Neuron (in vitro differentiated cells): ENCODE measurements around the gene HAPLN2.

ENCODE experiments used
- H2AFZ ChIP-seq: one replicate; pipeline ENCODE4 v1.6.1; 2013; ENCODE audit warnings: low read depth, mild to moderate bottlenecking, inconsistent platforms, low read length, moderate library complexity
- H3K27me3 ChIP-seq: one replicate; pipeline ENCODE4 v1.6.1; 2013; ENCODE audit warnings: low read length; ENCODE audit not compliant: insufficient read depth
- H3K36me3 ChIP-seq: one replicate; pipeline ENCODE4 v1.6.1; 2013; ENCODE audit warnings: low read length; ENCODE audit not compliant: insufficient read depth
- H3K4me1 ChIP-seq: one replicate; pipeline ENCODE4 v1.6.1; 2013; ENCODE audit warnings: low read length; ENCODE audit not compliant: insufficient read depth
- H3K4me3 ChIP-seq: 2 replicates; pipeline ENCODE4 v1.5.1; 2013; ENCODE audit warnings: mild to moderate bottlenecking, low read length, moderate library complexity
- H3K9me3 ChIP-seq: one replicate; pipeline ENCODE4 v1.6.1; 2013; ENCODE audit warnings: low read length

Gene HAPLN2

GRCh38 chr1:156667968-156668709 is 48.9 kb downstream of the HAPLN2 start:
- Histone ChIP-seq H3K4me1 (peaks cover 82% of the 10 kb centered on the region), H3K36me3 (peaks cover 23% of the 10 kb centered on the region), H3K4me3 (no peak overlapping the region), H3K9me3 (no peaks in the 10 kb centered on the region), H2AFZ (no peak overlapping the region), H3K27me3 (no peaks in the 10 kb centered on the region)

- H3K27me3 ChIP-seq: no peaks in the 10 kb centered on the region
- peaks cover 26% of the 10 kb centered on the region for H3K36me3 ChIP-seq
- H3K4me3 ChIP-seq: no peak overlapping the region
- H3K9me3 ChIP-seq: no peaks in the 10 kb centered on the region
- no peak overlapping the region for H2AFZ ChIP-seq
- H3K4me1 ChIP-seq: peaks cover 79% of the 10 kb centered on the region
Observed at GRCh38 chr1:156668801-156669637, 49.8 kb downstream of the HAPLN2 start.

GRCh38 chr1:156669794-156670193 is 50.6 kb downstream of the HAPLN2 start:
- no peak overlapping the region for H3K4me3 ChIP-seq
- no peaks in the 10 kb centered on the region for H3K27me3 ChIP-seq
- peaks cover 79% of the 10 kb centered on the region for H3K4me1 ChIP-seq
- no peaks in the 10 kb centered on the region for H3K9me3 ChIP-seq
- no peak overlapping the region for H2AFZ ChIP-seq
- H3K36me3 ChIP-seq: peaks cover 30% of the 10 kb centered on the region

- Histone ChIP-seq H3K9me3 (no peaks in the 10 kb centered on the region), H3K4me1 (peaks cover 80% of the 10 kb centered on the region), H2AFZ (no peak overlapping the region), H3K4me3 (no peak overlapping the region), H3K36me3 (peaks cover 34% of the 10 kb centered on the region), H3K27me3 (no peaks in the 10 kb centered on the region)
Observed at GRCh38 chr1:156670359-156670758, 51.1 kb downstream of the HAPLN2 start.

GRCh38 chr1:156670791-156671190 is 51.6 kb downstream of the HAPLN2 start:
- H3K36me3 ChIP-seq: peaks cover 34% of the 10 kb centered on the region
- no peak overlapping the region for H3K4me3 ChIP-seq
- H3K4me1 ChIP-seq: peaks cover 78% of the 10 kb centered on the region
- no peaks in the 10 kb centered on the region for H3K27me3 ChIP-seq
- no peaks in the 10 kb centered on the region for H3K9me3 ChIP-seq
- no peak overlapping the region for H2AFZ ChIP-seq

GRCh38 chr1:156671804-156672203 is 52.6 kb downstream of the HAPLN2 start:
- Histone ChIP-seq H3K4me1 (peaks cover 77% of the 10 kb centered on the region), H3K4me3 (no peak overlapping the region), H3K9me3 (no peaks in the 10 kb centered on the region), H3K36me3 (peaks cover 34% of the 10 kb centered on the region), H2AFZ (no peak overlapping the region), H3K27me3 (no peaks in the 10 kb centered on the region)

GRCh38 chr1:156673387-156674121 is 54.3 kb downstream of the HAPLN2 start:
- Histone ChIP-seq H3K36me3 (peaks cover 34% of the 10 kb centered on the region), H3K4me3 (peak overlapping the region; percentile 70), H2AFZ (no peak overlapping the region), H3K27me3 (peaks cover 3% of the 10 kb centered on the region), H3K9me3 (no peaks in the 10 kb centered on the region), H3K4me1 (peaks cover 73% of the 10 kb centered on the region)
